Measurements from ENCODE around the gene TMEM117.

Gene TMEM117

GRCh38 chr12:43883748-43884147 is 47.9 kb downstream of the TMEM117 start:
- no peak for TF ChIP-seq CTCF (IDR thresholded peaks at IDR 0.05; ENCODE audit: low read depth, low read length, missing control alignments)
- no peak overlapping the region for H3K4me3 ChIP-seq (ENCODE audit: low read depth, low read length)
- no peak for DNase-seq (ENCODE audit: low read depth)

GRCh38 chr12:43884683-43885410 is 49.0 kb downstream of the TMEM117 start:
- no peak for DNase-seq (ENCODE audit: low read depth)
- TF ChIP-seq CTCF (IDR thresholded peaks at IDR 0.05; ENCODE audit: low read depth, low read length, missing control alignments): no peak
- H3K4me3 ChIP-seq (ENCODE audit: low read depth, low read length): no peak overlapping the region

DNA sequence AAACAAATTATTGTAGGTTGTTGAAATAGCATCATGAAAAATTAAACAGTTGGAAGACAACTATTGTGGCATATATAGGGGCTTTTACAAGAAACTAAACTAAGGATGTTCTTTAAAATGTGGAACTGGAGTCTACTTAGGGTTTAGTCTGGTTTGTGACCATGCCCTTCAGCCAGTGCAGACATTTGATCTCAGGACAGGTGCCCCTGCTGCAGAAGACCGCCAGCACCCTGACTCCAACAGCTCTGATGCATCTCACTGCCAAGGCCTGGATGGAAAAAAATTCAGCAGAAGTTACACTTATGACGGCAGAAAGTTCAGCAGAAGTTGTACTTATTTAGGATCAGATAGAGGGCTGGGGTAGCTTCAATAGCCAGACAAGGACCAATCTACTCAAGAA is 51.5 kb downstream of the TMEM117 start:
- DNase-seq (ENCODE audit: low read depth): no peak
- no peak for TF ChIP-seq CTCF (IDR thresholded peaks at IDR 0.05; ENCODE audit: low read depth, low read length, missing control alignments)
- H3K4me3 ChIP-seq (ENCODE audit: low read depth, low read length): no peak overlapping the region

GRCh38 chr12:43891856-43892574 is 56.1 kb downstream of the TMEM117 start:
- DNase-seq (ENCODE audit: low read depth): no peak
- no peak for TF ChIP-seq CTCF (IDR thresholded peaks at IDR 0.05; ENCODE audit: low read depth, low read length, missing control alignments)
- H3K4me3 ChIP-seq (ENCODE audit: low read depth, low read length): no peak overlapping the region

GRCh38 chr12:43893670-43894069 is 57.8 kb downstream of the TMEM117 start:
- no peak for TF ChIP-seq CTCF (IDR thresholded peaks at IDR 0.05; ENCODE audit: low read depth, low read length, missing control alignments)
- DNase-seq (ENCODE audit: low read depth): no peak
- no peak overlapping the region for H3K4me3 ChIP-seq (ENCODE audit: low read depth, low read length)

DNA sequence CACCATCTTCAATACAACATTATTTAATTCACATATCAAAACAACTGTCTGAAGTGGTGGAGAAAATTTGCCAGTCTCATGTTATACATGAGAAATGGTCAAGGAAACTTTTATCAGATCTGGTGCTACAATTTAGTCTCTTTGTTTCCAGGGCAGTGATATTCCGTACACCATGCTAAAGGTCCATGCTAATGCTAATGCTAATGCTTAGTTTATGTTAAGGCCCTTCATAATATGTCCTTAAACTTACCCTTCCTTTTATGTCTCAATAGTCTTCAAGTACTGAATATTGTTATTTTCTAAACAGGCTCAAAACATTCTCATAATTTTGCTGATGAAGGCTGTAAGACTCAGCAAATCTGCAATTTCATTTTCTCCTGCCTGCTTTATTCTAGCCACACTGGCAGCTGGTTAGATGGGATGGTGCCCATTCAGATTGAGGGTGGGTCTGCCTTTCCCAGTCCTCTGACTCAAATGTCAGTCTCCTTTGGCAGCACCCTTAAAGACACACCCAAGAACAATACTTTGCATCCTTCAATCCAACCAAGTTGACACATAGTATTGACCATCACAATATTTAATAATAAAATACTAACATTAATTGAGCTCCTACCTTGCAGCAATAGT is 59.8 kb downstream of the TMEM117 start:
- DNase-seq (ENCODE audit: low read depth): no peak

More for the DNA sequence above, 59.8 kb downstream of the TMEM117 start:
- H3K4me3 ChIP-seq (ENCODE audit: low read depth, low read length): no peak overlapping the region
- no peak for TF ChIP-seq CTCF (IDR thresholded peaks at IDR 0.05; ENCODE audit: low read depth, low read length, missing control alignments)

All from GM12864 (cell line).